Measurements from ENCODE around the gene TRIM66.

The TRIM66 gene

GRCh38 chr11:8714622-8715225, 32.3 kb upstream of the TRIM66 start:
- no peak for DNase-seq

- no peak for DNase-seq
These were observed 31.4 kb upstream of the TRIM66 start for GRCh38 chr11:8713760-8714454.

- no peak for DNase-seq
These were observed 30.0 kb upstream of the TRIM66 start for GRCh38 chr11:8712506-8712905.

- no peak for DNase-seq
These were observed 29.5 kb upstream of the TRIM66 start for GRCh38 chr11:8711895-8712442.

- DNase-seq = no peak
These were observed 27.3 kb upstream of the TRIM66 start for GRCh38 chr11:8709777-8710176.

- no peak for DNase-seq
These were observed 26.7 kb upstream of the TRIM66 start for GRCh38 chr11:8709002-8709672.

- no peak for DNase-seq
These were observed 25.2 kb upstream of the TRIM66 start for GRCh38 chr11:8707541-8708191.

GRCh38 chr11:8706673-8707432, 24.4 kb upstream of the TRIM66 start:
- no peak for DNase-seq

GRCh38 chr11:8705146-8705545, 22.7 kb upstream of the TRIM66 start:
- DNase-seq = no peak

- DNase-seq = no peak
These were observed 21.7 kb upstream of the TRIM66 start for GRCh38 chr11:8704136-8704535.

GRCh38 chr11:8702598-8702915, 20.1 kb upstream of the TRIM66 start:
- DNase-seq = no peak

- DNase-seq = no peak
These were observed 19.6 kb upstream of the TRIM66 start for GRCh38 chr11:8701891-8702597.

- no peak for DNase-seq
These were observed 17.4 kb upstream of the TRIM66 start for GRCh38 chr11:8699903-8700302.

- no peak for DNase-seq
These were observed 16.5 kb upstream of the TRIM66 start for GRCh38 chr11:8698917-8699441.

GRCh38 chr11:8698379-8698851, 15.9 kb upstream of the TRIM66 start:
- DNase-seq = no peak

GRCh38 chr11:8697054-8697453, 14.6 kb upstream of the TRIM66 start:
- no peak for DNase-seq

GRCh38 chr11:8694137-8694536, 11.7 kb upstream of the TRIM66 start:
- DNase-seq = no peak

- DNase-seq = no peak
These were observed 11.1 kb upstream of the TRIM66 start for GRCh38 chr11:8693555-8693954.

GRCh38 chr11:8693010-8693551, 10.6 kb upstream of the TRIM66 start:
- no peak for DNase-seq

GRCh38 chr11:8692417-8692816, 10.0 kb upstream of the TRIM66 start:
- no peak for DNase-seq

- DNase-seq = no peak
These were observed 9.1 kb upstream of the TRIM66 start for GRCh38 chr11:8691601-8692000.

All from NCI-H1694 treated with DMSO at 0.1 percent for 48 hours (cell line).